GM18526 (cell line): ENCODE results near the gene VCX2.
"Not testable (repeated sequence)": the region's sequence is repeated elsewhere in the genome, so short reads cannot be mapped to it uniquely, and the experiment has no call there.

Experiments
- POLR2A ChIP-seq: IDR thresholded peaks from 3 replicates; pipeline ENCODE4 v1.6.1; 2011; ENCODE audit not compliant: insufficient read length; ENCODE audit errors: extremely low read depth

The VCX2 gene

DNA sequence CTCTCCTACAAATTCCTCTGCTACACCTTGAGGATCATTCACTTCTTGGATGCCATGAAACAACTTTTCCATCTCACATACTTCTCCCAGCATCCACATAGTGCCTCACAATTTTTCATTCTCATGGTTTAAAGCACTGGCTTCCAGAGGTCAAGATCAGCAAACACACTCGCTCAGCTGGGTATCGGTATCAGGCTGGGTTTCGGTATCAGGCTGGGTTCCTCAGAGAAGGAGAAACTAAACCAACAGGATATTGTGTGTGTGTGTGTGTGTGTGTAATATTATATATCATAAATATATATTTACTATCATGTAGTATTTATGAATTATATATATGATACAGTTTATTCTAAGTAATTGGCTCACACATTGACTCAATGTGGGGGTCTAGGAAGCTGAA lies at the start of gene VCX2:
Gene VCX2, minus strand, starts transcription at position 99 of the 400 bp plus-strand sequence. CDS start 624 bp downstream, outside the sequence.
- not testable (repeated sequence) for TF ChIP-seq POLR2A

DNA sequence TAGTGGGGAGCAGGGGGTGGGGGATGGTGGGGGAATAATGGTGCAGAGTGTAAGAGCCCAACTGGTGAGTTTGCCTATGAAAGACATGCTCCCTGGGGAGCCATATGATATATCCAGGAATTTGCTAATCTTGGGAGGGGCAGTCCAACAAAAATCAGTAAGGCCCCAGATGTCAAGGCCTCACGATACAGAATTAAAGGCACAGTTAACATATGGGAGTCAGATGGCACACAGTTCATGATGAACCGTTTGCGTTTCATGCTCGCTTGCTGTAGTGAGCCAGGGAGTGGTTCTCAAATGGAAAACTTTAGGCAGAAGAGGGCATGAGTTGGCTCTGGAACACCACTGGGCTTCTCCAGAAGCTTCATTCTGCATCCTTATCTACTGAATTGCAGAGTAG lies 33.9 kb upstream of the VCX2 start:
- TF ChIP-seq POLR2A = no peak

DNA sequence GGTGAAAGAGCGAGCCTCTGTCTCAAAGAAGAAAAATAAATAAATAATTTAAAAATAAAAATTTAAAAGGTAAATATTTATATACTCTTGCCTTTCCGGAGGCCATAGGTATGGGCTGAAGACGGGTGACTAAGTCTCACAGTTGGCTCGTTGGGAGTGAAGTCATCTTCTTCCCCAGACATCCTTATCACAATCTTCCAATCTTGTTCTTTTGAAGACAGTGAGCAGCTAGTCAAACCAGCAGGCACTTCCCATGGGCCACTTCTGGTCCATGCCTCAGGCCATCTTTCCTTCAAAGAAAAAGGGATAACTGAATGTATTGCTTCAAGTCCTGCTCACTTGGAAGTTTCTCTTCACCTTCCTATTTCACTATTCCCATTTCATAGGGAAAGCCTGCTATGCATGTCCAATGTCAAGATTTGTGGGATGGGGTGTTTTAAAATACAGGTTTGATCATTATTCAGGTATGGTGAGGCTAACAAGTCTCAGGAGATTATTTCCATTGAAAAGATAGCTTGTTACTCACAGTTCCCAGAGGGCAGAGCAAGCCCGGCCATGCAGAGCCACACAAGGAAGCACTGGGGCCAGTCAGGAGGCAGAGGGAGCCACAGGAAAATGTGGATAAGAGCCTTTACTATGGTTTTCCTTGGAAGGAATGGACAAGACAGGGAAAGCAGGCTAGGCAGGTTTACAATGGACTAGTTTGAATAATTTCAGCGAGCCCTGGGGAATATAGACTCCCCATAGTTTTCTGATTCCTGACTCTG lies 33.3 kb upstream of the VCX2 start:
- no peak for TF ChIP-seq POLR2A

- no peak for TF ChIP-seq POLR2A
These were observed 30.8 kb upstream of the VCX2 start for GRCh38 chrX:8201896-8202331.

- no peak for TF ChIP-seq POLR2A
These were observed 25.7 kb upstream of the VCX2 start for GRCh38 chrX:8196776-8197175.

- TF ChIP-seq POLR2A = no peak
These were observed 23.1 kb upstream of the VCX2 start for GRCh38 chrX:8194216-8194615.

DNA sequence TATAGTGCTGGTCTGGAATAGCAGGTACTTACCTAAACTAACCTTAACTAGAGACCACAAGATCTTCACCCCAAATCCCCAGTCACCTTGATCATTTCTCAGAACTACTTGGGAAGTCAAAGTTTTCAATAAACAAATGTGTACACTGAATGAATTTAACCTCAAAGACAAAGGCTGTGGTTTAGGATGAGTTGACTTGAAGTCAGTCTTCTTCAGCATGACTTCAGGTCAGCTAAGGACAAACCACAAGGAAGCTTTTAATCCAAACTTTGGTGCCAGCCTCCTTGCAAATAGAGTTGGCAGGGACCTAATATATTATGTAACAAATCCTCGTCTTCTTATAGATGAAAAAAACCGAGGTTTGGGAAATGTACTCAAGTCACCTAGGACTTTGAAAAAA lies 21.2 kb upstream of the VCX2 start:
- TF ChIP-seq POLR2A = no peak

- no peak for TF ChIP-seq POLR2A
These were observed 20.0 kb upstream of the VCX2 start for GRCh38 chrX:8191022-8191421.

- TF ChIP-seq POLR2A = no peak
These were observed 19.3 kb upstream of the VCX2 start for GRCh38 chrX:8190341-8190830.

DNA sequence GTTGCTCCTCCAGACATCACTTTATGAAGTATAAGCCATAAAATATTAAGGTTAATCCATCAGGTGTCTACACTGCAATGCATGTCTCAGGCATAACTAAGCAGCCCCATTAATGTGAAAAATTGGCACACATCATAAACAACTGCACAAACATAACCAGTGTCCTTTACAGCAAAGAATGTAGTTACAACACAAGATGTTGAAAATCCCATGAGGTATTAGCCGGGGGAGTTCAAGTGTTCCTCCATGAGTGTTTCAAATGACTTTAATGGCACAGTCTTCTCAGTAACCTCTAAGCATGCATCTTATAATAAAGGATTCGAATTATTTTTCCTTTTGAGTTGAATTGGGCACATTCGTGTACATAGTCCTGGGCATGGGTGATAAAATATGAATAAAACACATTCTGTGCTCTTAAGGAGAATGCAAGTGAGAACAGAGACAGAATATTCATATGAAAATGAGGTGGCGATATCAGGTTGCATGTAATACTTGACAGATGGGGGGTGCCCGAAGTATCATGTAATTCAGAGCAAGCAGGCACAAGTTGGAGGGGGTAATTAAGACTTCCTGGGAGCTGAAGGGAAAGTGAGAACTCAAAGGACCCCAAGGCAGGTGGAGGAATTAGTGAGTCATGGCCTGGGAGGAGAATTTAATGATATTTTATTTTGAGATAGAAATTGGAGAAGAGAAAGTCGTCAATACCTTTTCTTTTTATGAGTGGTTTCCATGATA lies 18.2 kb upstream of the VCX2 start:
- TF ChIP-seq POLR2A = no peak

GRCh38 chrX:8183346-8183745 lies 12.3 kb upstream of the VCX2 start:
- no peak for TF ChIP-seq POLR2A

GRCh38 chrX:8179656-8180055 lies 8.6 kb upstream of the VCX2 start:
- TF ChIP-seq POLR2A = no peak

DNA sequence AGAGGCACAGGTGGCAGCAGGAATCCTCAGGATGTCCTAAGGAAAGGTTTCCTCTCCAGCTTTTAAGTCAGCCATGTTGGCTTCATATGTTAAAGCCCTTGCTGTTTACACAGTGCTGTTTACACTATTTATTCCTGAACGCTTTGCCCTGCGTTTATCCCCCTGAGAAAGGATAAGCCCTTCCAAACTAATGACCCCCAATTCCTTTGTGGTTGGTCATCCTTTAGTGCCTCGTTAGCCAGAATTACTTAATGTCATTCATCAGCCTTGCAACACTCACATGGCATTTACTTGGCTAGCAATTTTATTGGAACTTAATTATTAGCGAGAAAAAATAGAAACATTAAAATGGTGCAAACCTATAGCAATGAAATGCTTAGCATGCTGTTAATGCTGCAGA lies 23.8 kb downstream of the VCX2 start:
- no peak for TF ChIP-seq POLR2A

DNA sequence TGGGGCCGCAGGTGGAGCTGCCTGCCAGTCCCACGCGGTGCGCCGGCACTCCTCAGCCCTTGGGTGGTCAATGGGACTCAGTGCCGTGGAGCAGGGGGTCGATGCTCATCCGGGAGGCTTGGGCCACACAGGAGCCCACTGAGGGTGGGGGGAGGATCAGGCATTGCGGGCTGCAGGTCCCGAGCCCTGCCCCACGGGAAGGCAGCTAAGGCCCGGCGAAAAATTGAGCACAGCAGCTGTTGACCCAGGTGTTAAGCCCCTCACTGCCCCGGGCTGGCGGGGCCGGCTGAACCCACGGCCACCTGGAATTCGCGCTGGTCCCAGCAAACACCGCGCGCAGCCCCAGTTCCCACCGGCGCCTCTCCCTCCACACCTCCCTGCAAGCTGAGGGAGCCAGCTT lies 26.1 kb downstream of the VCX2 start:
- no peak for TF ChIP-seq POLR2A

DNA sequence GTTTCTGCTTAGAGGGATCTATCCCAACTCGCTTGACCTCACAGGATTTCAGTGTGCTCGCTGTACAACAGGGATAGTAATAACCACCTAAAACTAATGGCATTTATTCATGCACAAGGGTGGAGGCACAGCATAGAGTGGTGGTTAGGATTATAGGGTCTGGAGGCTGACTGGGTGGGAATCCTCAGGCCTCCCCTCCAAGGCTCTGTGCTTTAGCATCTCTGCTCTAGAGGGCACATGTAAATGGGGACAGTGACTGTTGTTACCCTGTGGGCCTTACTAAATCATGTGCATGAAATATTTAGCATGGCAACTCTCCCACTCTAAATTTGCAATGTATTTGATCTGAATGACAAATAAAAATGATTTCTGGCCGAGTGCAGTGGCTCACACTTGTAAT lies 29.2 kb downstream of the VCX2 start:
- no peak for TF ChIP-seq POLR2A
